Measurements from ENCODE around the gene ABCF2.

The ABCF2 gene

GRCh38 chr7:151272877-151273276 lies 45.9 kb upstream of the ABCF2 start:
- CTCF ChIA-PET, result interaction anchor here (0.9 kb wide), 1 partner anchor 42 kb away, joined by 3 read pairs; no protein-coding TSS in a partner anchor
- no peak for DNase-seq (ENCODE audit: low read depth, low spot score)
- no peak overlapping the region for H3K4me3 ChIP-seq (ENCODE audit: low read depth, low read length)
- TF ChIP-seq CTCF (IDR thresholded peaks at IDR 0.05; ENCODE audit: insufficient read depth, low read length, missing control alignments), result no peak
- POLR2A ChIA-PET, result interaction anchor here (0.7 kb wide), 1 partner anchor 23 kb away, joined by 3 read pairs; no protein-coding TSS in a partner anchor

- POLR2A ChIA-PET, result no interaction called here
- no peak overlapping the region for H3K4me3 ChIP-seq (ENCODE audit: low read depth, low read length)
- no peak for TF ChIP-seq CTCF (IDR thresholded peaks at IDR 0.05; ENCODE audit: insufficient read depth, low read length, missing control alignments)
- CTCF ChIA-PET, result interaction anchor here (0.9 kb wide), 1 partner anchor 43 kb away, joined by 3 read pairs; no protein-coding TSS in a partner anchor
- no peak for DNase-seq (ENCODE audit: low read depth, low spot score)
Measured at GRCh38 chr7:151272405-151272804, 45.4 kb upstream of the ABCF2 start.

DNA sequence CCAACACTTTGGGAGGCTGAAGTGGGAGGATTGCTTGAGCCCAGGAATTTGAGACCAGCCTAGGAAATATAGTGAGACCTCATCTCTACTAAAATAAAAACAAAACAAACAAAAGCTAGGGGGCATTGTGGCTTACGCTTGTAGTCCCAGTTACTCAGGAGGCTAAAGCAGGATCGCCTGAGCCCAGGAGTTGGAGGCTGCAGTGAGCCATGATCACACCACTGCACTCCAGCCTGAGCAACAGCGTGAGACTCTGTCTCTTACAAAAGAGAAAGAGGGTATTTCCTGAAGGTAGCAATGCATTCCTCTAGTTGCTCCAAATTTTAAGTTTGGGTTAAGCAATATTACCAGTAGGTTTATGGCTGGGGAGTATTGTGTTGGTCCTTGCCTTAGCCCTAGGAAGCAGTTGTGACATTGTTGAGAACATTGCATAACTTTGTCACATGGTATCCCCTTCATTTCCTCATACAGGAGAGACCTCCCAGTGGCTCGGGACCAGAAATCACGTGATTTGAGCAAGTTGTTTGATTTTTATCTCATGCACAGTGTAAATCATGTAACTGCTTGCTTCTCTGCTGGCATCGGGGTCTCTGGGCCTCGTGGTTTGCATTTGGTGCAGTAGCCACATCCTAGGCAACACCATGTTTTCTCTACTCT lies 44.8 kb upstream of the ABCF2 start:
- no peak for TF ChIP-seq CTCF (IDR thresholded peaks at IDR 0.05; ENCODE audit: insufficient read depth, low read length, missing control alignments)
- ChIA-PET POLR2A (no interaction called here), CTCF (interaction anchor here (1.1 kb wide), 1 partner anchor 43 kb away, joined by 3 read pairs; no protein-coding TSS in a partner anchor)
- DNase-seq (ENCODE audit: low read depth, low spot score), result no peak
- no peak overlapping the region for H3K4me3 ChIP-seq (ENCODE audit: low read depth, low read length)

DNA sequence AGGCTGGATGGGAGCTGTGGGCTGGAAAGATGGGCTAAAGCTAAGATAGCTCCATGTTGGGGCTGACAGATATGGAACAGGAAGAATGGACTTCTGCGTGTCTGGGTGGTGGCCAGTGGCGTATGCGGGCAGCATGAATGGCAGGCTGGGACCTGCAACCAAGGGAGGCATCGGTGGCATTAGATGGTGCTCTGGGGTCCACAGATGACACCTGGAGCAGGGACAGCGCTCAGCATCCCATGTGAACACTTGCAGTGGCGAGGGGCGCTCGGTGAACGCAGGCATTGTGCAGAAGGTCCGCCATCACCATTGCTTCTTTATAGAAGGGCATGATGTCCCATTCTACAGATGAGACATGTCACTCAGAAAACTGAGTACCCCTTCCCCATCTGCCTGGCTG lies 42.5 kb upstream of the ABCF2 start:
- DNase-seq (ENCODE audit: low read depth, low spot score), result no peak
- ChIA-PET POLR2A (no interaction called here), CTCF (no interaction called here)
- TF ChIP-seq CTCF (IDR thresholded peaks at IDR 0.05; ENCODE audit: insufficient read depth, low read length, missing control alignments), result no peak
- H3K4me3 ChIP-seq (ENCODE audit: low read depth, low read length), result no peak overlapping the region

DNA sequence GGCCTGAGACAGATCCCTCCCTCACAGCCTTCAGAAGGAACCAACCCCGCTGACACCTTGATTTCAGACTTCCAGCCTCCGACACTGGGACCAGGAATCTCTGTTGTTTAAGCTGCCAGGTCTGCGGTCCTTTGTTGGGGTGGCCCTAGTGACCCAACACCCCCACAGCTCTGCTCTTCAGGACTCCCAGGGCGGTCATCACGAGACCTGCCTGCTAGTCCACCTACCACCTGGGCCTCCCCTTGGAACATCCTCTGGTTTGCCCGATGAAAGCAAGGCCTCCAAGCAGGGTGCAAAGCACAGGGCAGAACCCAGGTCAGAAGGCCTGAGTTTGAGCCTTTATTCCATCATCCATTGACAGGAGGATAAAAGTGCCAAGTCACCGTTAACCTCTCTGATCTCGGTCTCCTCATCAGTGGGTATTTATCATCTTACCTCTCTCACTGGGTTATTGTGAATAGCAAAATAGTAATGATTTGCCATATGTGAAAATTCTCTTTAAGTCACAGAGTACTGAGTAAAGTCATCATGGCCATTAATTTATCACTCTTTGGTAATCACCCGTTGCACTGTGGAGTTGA lies 38.4 kb upstream of the ABCF2 start:
- no peak for DNase-seq (ENCODE audit: low read depth, low spot score)
- ChIA-PET POLR2A (no interaction called here), CTCF (no interaction called here)
- TF ChIP-seq CTCF (IDR thresholded peaks at IDR 0.05; ENCODE audit: insufficient read depth, low read length, missing control alignments), result no peak
- H3K4me3 ChIP-seq (ENCODE audit: low read depth, low read length), result no peak overlapping the region

DNA sequence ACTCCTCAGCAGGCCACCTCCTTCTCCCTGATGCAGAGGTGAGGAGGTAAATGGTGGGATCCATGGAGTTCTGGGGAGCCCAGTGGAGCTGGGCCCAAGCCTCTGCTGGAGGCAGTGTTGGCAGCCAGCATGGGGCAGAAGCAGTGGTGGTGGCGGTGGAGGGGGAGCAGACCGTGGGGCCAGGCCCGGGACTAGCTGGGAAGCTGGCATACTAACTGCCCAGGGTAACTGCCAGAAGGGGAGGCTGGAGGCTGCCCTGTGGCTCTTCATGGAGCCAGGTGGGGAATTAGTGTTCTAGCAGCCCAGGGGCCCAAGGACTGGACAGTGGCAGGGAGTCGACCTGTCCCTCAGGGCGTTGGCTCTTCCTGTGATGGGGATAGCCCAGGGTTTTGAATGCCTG lies 37.6 kb upstream of the ABCF2 start:
- no peak overlapping the region for H3K4me3 ChIP-seq (ENCODE audit: low read depth, low read length)
- CTCF ChIA-PET, result interaction anchor here (1.8 kb wide), 1 partner anchor 21 kb away, joined by 7 read pairs; no protein-coding TSS in a partner anchor
- TF ChIP-seq CTCF (IDR thresholded peaks at IDR 0.05; ENCODE audit: insufficient read depth, low read length, missing control alignments), result no peak
- POLR2A ChIA-PET, result no interaction called here
- DNase-seq (ENCODE audit: low read depth, low spot score), result no peak
